ENCODE results near the gene KMT2A.

Gene KMT2A

GRCh38 chr11:118439646-118440045 lies 3.4 kb downstream of the KMT2A start:
- H3K36me3 ChIP-seq (ENCODE audit: insufficient read depth, low read length): peaks cover 37% of the 10 kb centered on the region
- peaks cover 93% of the 10 kb centered on the region for H3K79me2 ChIP-seq (ENCODE audit: insufficient read depth, low read length)
- no peaks in the 10 kb centered on the region for H3K9me3 ChIP-seq (ENCODE audit: insufficient read depth, low read length, severe bottlenecking)
- TF ChIP-seq, protein P1, sequence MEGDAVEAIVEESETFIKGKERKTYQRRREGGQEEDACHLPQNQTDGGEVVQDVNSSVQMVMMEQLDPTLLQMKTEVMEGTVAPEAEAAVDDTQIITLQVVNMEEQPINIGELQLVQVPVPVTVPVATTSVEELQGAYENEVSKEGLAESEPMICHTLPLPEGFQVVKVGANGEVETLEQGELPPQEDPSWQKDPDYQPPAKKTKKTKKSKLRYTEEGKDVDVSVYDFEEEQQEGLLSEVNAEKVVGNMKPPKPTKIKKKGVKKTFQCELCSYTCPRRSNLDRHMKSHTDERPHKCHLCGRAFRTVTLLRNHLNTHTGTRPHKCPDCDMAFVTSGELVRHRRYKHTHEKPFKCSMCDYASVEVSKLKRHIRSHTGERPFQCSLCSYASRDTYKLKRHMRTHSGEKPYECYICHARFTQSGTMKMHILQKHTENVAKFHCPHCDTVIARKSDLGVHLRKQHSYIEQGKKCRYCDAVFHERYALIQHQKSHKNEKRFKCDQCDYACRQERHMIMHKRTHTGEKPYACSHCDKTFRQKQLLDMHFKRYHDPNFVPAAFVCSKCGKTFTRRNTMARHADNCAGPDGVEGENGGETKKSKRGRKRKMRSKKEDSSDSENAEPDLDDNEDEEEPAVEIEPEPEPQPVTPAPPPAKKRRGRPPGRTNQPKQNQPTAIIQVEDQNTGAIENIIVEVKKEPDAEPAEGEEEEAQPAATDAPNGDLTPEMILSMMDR (IDR thresholded peaks at IDR 0.05; ENCODE audit: borderline replicate concordance, extremely low read depth, low read length, poor library complexity, severe bottlenecking): no peak
- no peak for TF ChIP-seq EZH2 (IDR thresholded peaks at IDR 0.05; ENCODE audit: borderline replicate concordance, low read depth, low read length, severe bottlenecking)
- peaks cover 56% of the 10 kb centered on the region for H3K4me1 ChIP-seq (ENCODE audit: insufficient read depth, low read length)
- H3K9ac ChIP-seq (ENCODE audit: low read depth, low read length): peak overlapping the region; percentile 94
- H3K27me3 ChIP-seq (ENCODE audit: insufficient read depth, low read length, poor library complexity): no peaks in the 10 kb centered on the region
- 0 out of 2 replicates have a peak overlapping the region, but pooled peaks have one; percentile 7 for H3K27ac ChIP-seq (ENCODE audit: low read length)
- H4K20me1 ChIP-seq (ENCODE audit: insufficient read depth, low read length): peaks cover 76% of the 10 kb centered on the region
- ATAC-seq (ENCODE audit: insufficient read depth, low read depth) (no peak), DNase-seq (no peak)
- H2AFZ ChIP-seq (ENCODE audit: low read depth, low read length): no peak overlapping the region
- H3K4me3 ChIP-seq (ENCODE audit: low read depth in 1 of 2, low read length in 2 of 2): peak overlapping the region; percentile 74 to 85; a peak in 2 of 4 replicates
- H3K4me2 ChIP-seq (ENCODE audit: insufficient read depth, low read length): peak overlapping the region; percentile 89

GRCh38 chr11:118441770-118442275 lies 5.5 kb downstream of the KMT2A start:
- Histone ChIP-seq H3K4me1 (ENCODE audit: insufficient read depth, low read length) (peaks cover 51% of the 10 kb centered on the region), H3K27me3 (ENCODE audit: insufficient read depth, low read length, poor library complexity) (no peaks in the 10 kb centered on the region), H2AFZ (ENCODE audit: low read depth, low read length) (no peak overlapping the region), H3K36me3 (ENCODE audit: insufficient read depth, low read length) (peaks cover 54% of the 10 kb centered on the region), H3K27ac (ENCODE audit: low read length) (0 out of 2 replicates have a peak overlapping the region, but pooled peaks have one; percentile 13), H3K9ac (ENCODE audit: low read depth, low read length) (no peak overlapping the region), H3K9me3 (ENCODE audit: insufficient read depth, low read length, severe bottlenecking) (no peaks in the 10 kb centered on the region), H3K79me2 (ENCODE audit: insufficient read depth, low read length) (peaks cover 100% of the 10 kb centered on the region), H3K4me3 (ENCODE audit: low read depth in 1 of 2, low read length in 2 of 2) (peak overlapping the region in 1 of 2 experiments; percentile 9; a peak in 1 of 4 replicates), H3K4me2 (ENCODE audit: insufficient read depth, low read length) (peak overlapping the region; percentile 33; the same call in 1 of the 2 replicates), H4K20me1 (ENCODE audit: insufficient read depth, low read length) (peaks cover 98% of the 10 kb centered on the region)
- no peak for DNase-seq
- ATAC-seq (ENCODE audit: insufficient read depth, low read depth): no peak
- TF ChIP-seq, protein P1 (IDR thresholded peaks at IDR 0.05; ENCODE audit: borderline replicate concordance, extremely low read depth, low read length, poor library complexity, severe bottlenecking): no peak
- no peak for TF ChIP-seq EZH2 (IDR thresholded peaks at IDR 0.05; ENCODE audit: borderline replicate concordance, low read depth, low read length, severe bottlenecking)

DNA sequence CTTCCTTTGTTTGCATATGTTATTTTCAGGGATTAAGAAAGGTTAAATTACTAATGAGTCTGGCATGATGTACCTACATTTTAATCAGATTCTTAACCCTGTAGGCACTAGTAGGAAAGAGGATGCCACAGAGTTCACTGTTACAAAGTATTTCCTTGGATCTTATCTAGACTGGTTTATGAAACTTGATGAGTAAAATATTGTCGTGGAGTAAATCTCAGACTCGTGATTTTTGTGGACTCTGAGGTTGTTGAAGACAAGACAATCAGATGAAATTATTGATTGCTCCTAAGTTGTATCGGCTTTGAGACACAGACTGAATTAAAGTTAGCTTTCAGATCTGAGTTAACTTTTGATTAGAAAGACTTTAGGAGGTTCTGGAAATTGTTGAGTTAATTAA lies 6.0 kb downstream of the KMT2A start:
- Histone ChIP-seq H3K9ac (ENCODE audit: low read depth, low read length) (no peak overlapping the region), H3K4me3 (ENCODE audit: low read depth in 1 of 2, low read length in 2 of 2) (0 out of 4 replicates have a peak overlapping the region, but pooled peaks of 1 of the 2 experiments have one; percentile 9), H3K36me3 (ENCODE audit: insufficient read depth, low read length) (peaks cover 59% of the 10 kb centered on the region), H3K79me2 (ENCODE audit: insufficient read depth, low read length) (peaks cover 100% of the 10 kb centered on the region), H4K20me1 (ENCODE audit: insufficient read depth, low read length) (peaks cover 99% of the 10 kb centered on the region), H3K27ac (ENCODE audit: low read length) (no peak overlapping the region), H3K27me3 (ENCODE audit: insufficient read depth, low read length, poor library complexity) (no peaks in the 10 kb centered on the region), H3K4me1 (ENCODE audit: insufficient read depth, low read length) (peaks cover 51% of the 10 kb centered on the region), H3K9me3 (ENCODE audit: insufficient read depth, low read length, severe bottlenecking) (no peaks in the 10 kb centered on the region), H2AFZ (ENCODE audit: low read depth, low read length) (no peak overlapping the region), H3K4me2 (ENCODE audit: insufficient read depth, low read length) (peak overlapping the region; percentile 33; the same call in 1 of the 2 replicates)
- TF ChIP-seq, protein P1 (IDR thresholded peaks at IDR 0.05; ENCODE audit: borderline replicate concordance, extremely low read depth, low read length, poor library complexity, severe bottlenecking): no peak
- no peak for ATAC-seq (ENCODE audit: insufficient read depth, low read depth)
- DNase-seq: no peak

Data from DND-41 (cell line).